GM13977 (cell line): ENCODE results near the gene PKLR.
A peak's percentile ranks its signal among the peaks of the same experiment; 100 is the strongest.

Experiments
- DNase-seq: peaks from one replicate; pipeline ENCODE4 v3.0.0; 2012; ENCODE audit warnings: low spot score
- in situ Hi-C: fragments of 300-500 bp; cut with MboI; formaldehyde crosslinking; loops from one replicate; pipeline ENCODE4 v1.12.0; 2022; ENCODE audit warnings: low sequenced_read_pairs, low pct_unique_long_range_greater_than_20kb, mixed read lengths, inconsistent platforms; ENCODE audit not compliant: unreplicated experiment
- TF ChIP-seq, protein P1 (sequence below): IDR thresholded peaks from 2 replicates; pipeline ENCODE4 v1.5.1; 2012; ENCODE audit warnings: mild to moderate bottlenecking, control low read depth; ENCODE audit not compliant: insufficient read depth; ENCODE audit errors: extremely low read depth, missing control alignments

The PKLR gene

DNA sequence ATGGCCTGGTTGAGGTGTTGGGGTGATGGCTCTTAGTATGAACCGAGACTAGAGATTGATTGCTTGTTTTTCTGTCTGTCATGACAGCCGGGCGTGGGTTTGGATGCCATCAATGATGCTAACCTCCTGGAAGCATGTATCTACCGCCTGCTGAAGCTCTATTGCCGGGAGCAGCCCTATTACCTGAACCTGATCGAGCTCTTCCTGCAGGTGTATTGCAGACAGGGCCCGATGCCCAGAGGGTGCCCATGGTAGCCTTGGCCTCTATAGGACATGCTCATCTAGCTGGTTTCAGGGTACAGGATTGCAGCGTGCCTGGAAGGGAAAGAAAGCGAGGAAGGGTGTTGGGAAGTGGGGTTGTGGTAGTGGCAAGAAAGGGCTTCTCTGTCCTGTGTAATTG is 16.8 kb upstream of the PKLR start:
- TF ChIP-seq, protein P1, sequence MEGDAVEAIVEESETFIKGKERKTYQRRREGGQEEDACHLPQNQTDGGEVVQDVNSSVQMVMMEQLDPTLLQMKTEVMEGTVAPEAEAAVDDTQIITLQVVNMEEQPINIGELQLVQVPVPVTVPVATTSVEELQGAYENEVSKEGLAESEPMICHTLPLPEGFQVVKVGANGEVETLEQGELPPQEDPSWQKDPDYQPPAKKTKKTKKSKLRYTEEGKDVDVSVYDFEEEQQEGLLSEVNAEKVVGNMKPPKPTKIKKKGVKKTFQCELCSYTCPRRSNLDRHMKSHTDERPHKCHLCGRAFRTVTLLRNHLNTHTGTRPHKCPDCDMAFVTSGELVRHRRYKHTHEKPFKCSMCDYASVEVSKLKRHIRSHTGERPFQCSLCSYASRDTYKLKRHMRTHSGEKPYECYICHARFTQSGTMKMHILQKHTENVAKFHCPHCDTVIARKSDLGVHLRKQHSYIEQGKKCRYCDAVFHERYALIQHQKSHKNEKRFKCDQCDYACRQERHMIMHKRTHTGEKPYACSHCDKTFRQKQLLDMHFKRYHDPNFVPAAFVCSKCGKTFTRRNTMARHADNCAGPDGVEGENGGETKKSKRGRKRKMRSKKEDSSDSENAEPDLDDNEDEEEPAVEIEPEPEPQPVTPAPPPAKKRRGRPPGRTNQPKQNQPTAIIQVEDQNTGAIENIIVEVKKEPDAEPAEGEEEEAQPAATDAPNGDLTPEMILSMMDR = no peak
- in situ Hi-C loops = no loop called here
- DNase-seq = no peak

DNA sequence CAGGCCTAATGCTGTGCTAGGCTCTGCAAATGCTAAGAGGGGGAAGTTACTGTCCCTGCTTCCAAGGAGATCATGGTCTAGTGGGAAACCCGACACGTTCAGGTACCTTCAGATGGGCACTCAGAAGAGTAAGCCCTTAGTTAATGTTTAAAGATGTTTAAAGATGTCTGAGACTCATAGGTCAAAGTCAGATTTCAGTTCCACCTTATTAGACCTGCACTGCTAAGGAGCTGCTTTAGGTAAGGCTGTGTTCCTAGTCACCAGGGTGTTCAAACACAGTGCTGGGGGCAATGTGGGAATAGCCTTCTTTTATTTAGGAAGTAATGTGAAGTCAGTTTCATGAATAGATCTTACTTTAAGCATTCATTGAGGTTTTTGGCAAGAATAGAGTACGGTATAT is 15.7 kb upstream of the PKLR start:
- in situ Hi-C loops = no loop called here
- no peak for DNase-seq
- TF ChIP-seq, protein P1 = no peak

DNA sequence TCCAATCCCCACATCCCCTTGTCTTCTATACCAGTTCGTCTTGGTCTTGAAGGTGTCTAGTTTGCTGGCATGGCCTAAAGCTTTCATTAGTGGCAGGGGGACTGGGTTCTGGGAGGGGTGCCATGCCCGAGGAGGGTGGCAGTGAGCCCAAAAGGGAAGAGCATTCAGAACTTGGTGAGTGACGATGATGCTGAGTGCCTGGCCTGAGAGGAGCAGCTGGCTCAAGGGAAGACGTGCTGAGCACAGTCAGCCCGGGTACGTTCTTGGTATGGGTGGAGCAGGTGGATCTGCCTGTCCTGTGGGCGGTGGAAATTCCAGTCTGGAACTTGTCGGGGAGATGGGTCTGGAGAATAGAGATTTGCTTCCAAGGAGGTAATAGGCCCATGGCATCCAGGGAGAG is 12.0 kb upstream of the PKLR start:
- in situ Hi-C loops = no loop called here
- DNase-seq = no peak
- TF ChIP-seq, protein P1 = no peak

DNA sequence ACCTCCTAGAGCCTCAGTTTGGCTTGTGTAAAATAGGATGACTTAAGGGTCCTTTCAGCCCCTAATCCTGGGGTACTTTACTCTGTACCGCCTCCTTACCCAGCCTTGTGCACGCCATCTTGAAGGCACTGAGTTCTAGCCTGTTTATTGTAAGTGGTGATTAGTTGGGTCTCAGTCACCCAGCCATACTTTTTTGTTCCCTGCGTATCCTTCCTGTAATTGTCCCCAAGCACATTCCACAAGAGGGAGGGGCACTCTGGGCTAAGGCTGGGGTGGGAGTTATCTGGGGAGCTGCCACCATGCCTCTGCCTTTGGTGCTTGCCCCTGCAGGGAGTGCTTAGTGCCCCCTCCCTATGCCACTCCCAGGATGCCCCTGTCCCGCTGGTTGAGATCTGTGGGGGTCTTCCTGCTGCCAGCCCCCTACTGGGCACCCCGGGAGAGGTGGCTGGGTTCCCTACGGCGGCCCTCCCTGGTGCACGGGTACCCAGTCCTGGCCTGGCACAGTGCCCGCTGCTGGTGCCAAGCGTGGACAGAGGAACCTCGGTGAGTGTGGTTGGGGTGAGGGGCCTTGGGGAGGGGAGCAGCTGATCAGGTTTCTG is 8.3 kb upstream of the PKLR start:
- in situ Hi-C loops = no loop called here

DNA sequence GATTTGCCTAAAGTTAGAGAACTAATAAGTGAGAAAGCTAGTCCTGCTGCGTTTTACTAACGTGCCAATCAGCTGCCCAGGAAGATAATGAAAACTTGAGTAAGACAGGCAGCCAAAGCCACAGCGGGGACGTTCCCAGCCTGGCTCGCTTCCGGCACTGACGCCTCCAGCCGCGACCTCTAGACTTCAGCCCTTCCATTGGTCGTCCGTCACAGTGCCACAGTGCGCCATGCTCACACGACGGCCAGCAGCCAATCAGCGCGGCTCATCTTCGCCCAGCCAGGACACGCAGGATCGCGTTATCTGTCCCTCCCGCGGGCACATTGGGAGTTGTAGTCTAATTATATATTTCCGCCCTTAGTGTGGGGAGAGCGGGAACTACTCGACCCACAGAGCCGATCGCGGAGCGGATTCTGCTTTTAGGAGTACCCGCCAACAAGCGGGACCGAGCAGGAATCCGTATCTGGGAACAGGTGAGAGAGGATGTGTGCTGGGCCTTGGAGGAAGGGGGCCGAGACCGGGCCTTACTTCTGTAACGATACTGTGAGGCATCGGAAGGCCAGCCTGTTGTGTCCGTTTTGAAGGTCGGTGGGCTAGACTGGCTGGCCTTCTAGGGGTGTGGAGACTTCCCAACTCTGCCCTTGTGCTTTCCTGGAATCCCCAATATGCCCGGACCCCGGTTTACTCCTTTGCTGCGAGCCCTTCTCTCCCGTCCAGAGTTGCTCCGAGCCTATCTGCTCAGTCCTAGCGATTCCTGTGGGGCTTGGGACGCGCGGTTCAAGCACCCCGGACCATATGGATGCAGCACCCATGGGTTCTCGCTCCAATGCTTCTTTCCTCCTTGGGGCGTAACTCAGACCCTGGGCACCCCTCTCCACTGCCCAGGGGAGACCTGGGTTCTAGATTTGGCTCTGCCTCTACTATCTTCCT is 7.5 kb upstream of the PKLR start, which contains the start of gene FDPS:
TSS of gene FDPS (plus strand) at position 374 of the 930 bp plus-strand sequence. CDS start 924 bp downstream, outside the sequence.
- TF ChIP-seq, protein P1 = no peak
- DNase-seq = peak; percentile 96
- in situ Hi-C loops = no loop called here

More for the DNA sequence above, 8.3 kb upstream of the PKLR start:
- no peak for DNase-seq
- TF ChIP-seq, protein P1 = no peak

DNA sequence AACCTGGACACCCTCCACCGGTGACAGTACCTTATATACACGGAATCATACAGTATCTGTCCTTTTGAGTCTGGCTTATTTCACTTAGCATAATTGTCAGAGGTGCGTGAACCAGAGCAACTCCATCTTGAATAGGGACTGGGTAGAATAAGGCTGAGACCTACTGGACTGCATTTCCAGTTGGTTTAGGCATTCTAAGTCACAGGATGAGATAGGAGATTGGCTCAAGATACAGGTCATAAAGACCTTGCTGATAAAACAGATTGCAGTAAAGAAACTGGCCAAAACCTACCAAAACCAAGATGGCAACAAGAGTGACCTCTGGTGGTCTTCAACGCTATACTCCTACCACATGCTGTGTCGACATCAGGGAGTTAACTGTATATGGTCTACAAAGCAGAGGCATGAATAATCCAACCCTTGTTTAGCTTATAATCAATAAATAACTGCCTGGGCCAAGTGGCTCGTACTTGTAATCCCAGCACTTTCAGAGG is 6.1 kb upstream of the PKLR start:
- DNase-seq = no peak
- TF ChIP-seq, protein P1 = peak; percentile 33
- in situ Hi-C loops = no loop called here
